Psoas muscle (tissue), 8 donors: ENCODE results near the gene NR2C2. TPM values are rescaled to one million over a fixed set of nuclear protein-coding genes. Genes with fewer than 3 reads are reported as not detected.

Experiments used
- ATAC-seq, 4 donors: fragments of 200-7000 bp; cut with Tn5 transposase; one replicate each; pipeline ENCODE4 v1.9.1; 2020; ENCODE audit warnings: moderate library complexity in 3 of 4, mild to moderate bottlenecking in 2 of 4
- DNase-seq, 2 donors: peaks; one replicate each; pipeline ENCODE4 v3.0.0-alpha.2; 2020
- H3K27ac ChIP-seq: fragments of 200-600 bp; one replicate; pipeline ENCODE4 v1.8.0; 2022
- H3K27me3 ChIP-seq, 3 donors: fragments of 200-600 bp in 1 of 3; one replicate each; pipeline versions ENCODE4 v1.6.1 to v1.8.0; 2013 to 2022; ENCODE audit warnings: low read length in 2 of 3, mild to moderate bottlenecking in 2 of 3, moderate library complexity in 1 of 3; ENCODE audit not compliant: insufficient read depth in 3 of 3
- H3K36me3 ChIP-seq, 2 donors: fragments of 200-600 bp in 1 of 2; one replicate each; pipeline versions ENCODE4 v1.6.1 to v1.8.0; 2013 to 2022; ENCODE audit warnings: low read depth in 1 of 2, mild to moderate bottlenecking in 1 of 2, moderate library complexity in 1 of 2; ENCODE audit not compliant: insufficient read depth in 1 of 2
- H3K4me1 ChIP-seq: fragments of 200-600 bp; one replicate; pipeline ENCODE4 v1.8.0; 2022
- H3K4me3 ChIP-seq: fragments of 200-600 bp; one replicate; pipeline ENCODE4 v1.8.0; 2022; ENCODE audit warnings: mild to moderate bottlenecking
- H3K9me3 ChIP-seq: fragments of 200-600 bp; one replicate; pipeline ENCODE4 v1.8.0; 2022
- WGBS, 3 donors: extraction: QIAGEN DNeasy Blood & Tissue Kit; methylation state at CpG; one replicate each; pipeline versions ENCODE4 v1.1.6 to v1.1.7; 2013; 5-methylcytosine and 5-hydroxymethylcytosine counted together
- intact Hi-C, 2 donors: fragments of 100-400 bp; cut with DNase I; formaldehyde crosslinking; loops; one replicate each; pipeline versions ENCODE4 v1.11.0 to v1.14.2; 2022
- long read RNA-seq, 2 donors: library from polyadenylated mRNA; unstranded; transcript quantifications; one replicate each; pipeline ENCODE4 v2.0.0, GENCODE V29; 2021
- polyA plus RNA-seq, 3 donors: library from polyadenylated mRNA; stranded (reverse); fragments of 200-250 nt; gene quantifications; one replicate each; pipeline ENCODE4 v1.2.3, GENCODE V29; 2013
- total RNA-seq, 4 donors: library from RNA; stranded (reverse); fragmentation: NEBNext Ultra II Directional in 2 of 4; extraction: Animal tissue kit (Norgen Biotek cat#: 25700) in 2 of 4; gene quantifications; one replicate each; pipeline versions ENCODE4 v1.2.1 to v1.2.4, GENCODE V29; 2021 to 2023
- TF ChIP-seq, protein P1 (sequence below): fragments of 200-600 bp; IDR thresholded peaks from one replicate; pipeline ENCODE4 v1.8.0; 2022; ENCODE audit warnings: antibody characterized with exemption
- donor health status: healthy with polysubstance abuse.
- donor health status: DM: no; HTN: no; CAD: no; lungs with moderate emphysema.
- donor health status: Bipolar disorder and iron deficiency.
- donor health status: healthy.
- donor health status: DM: yes; HTN: yes; CAD: no.
- donor health status: DM: no; HTN: no; CAD: no.
- donor health status: DM: no; HTN: no; CAD: no.
- donor health status: DM: yes; HTN: yes; CAD: no.

The NR2C2 gene
- total RNA-seq (10 to 100 TPM; 28.3 to 37.1 (median 32.8) TPM), polyA plus RNA-seq (10 to 100 TPM in 1 of 3 donors, 1 to 10 TPM in 2; 8.7 to 12.8 (median 9.2) TPM)
- long read RNA-seq, donor 1, partial matches to known transcripts, result 0 of 8 reads
- long read RNA-seq, donor 1, other reads (novel, unspliced or antisense), result 3 of 8 reads
- long read RNA-seq, donor 2, partial matches to known transcripts, result 2 of 15 reads
- long read RNA-seq, donor 2, other reads (novel, unspliced or antisense), result 9 of 15 reads

DNA sequence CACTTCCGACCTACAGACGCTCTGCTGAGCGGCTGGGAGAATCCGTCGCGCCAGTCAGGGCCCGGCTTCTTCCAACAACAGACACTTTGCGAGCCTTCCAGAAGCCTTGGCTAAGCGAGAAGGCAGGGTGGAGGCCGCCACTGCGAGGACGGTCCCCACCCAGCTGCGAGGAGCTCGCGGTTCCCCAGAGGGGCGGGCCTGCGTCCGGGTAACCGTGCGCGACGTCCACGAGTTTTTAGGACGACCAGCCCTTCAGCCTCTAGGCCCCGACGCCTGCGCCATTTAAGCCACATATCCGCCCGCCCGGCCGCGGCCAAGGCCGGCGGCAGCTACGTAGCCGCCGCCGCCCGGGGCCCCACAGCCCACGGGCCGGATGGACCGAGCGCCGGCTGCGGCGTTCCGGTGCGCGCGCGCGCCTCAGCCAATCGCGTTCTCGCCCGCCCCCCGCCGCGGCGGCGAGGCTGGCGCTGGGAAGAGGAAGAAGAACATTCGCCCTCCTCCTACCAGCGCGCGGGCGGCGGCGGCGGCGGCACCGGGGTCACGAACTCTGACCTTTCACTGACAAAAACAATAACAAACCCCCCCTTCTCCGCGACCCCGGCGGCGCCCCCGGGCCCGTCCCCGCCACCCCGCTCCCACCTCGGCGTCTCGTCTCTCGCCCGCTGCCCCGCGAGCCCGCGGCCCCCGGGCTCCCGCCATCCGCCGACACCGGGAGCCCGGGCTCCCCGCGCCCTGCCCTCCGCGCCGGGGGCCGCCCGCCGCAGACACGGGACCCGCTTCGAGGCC is at the start of gene NR2C2:
Gene NR2C2 (plus strand): TSS at position 484 of the 786 bp plus-strand sequence. CDS start 56,332 bp downstream, outside the sequence.
- ATAC-seq, result peak; percentile 77 to 81 (median 78)
- intact Hi-C loops, result loop anchor here (5.0 kb wide), 4 partner anchors 60 to 150 kb away; partner anchors contain the start of gene RBSN (in 1 of the 2)
- DNase-seq, result peak; percentile 90 to 95
- TF ChIP-seq, protein P1, sequence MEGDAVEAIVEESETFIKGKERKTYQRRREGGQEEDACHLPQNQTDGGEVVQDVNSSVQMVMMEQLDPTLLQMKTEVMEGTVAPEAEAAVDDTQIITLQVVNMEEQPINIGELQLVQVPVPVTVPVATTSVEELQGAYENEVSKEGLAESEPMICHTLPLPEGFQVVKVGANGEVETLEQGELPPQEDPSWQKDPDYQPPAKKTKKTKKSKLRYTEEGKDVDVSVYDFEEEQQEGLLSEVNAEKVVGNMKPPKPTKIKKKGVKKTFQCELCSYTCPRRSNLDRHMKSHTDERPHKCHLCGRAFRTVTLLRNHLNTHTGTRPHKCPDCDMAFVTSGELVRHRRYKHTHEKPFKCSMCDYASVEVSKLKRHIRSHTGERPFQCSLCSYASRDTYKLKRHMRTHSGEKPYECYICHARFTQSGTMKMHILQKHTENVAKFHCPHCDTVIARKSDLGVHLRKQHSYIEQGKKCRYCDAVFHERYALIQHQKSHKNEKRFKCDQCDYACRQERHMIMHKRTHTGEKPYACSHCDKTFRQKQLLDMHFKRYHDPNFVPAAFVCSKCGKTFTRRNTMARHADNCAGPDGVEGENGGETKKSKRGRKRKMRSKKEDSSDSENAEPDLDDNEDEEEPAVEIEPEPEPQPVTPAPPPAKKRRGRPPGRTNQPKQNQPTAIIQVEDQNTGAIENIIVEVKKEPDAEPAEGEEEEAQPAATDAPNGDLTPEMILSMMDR, result no peak
- Histone ChIP-seq H3K9me3 (no peaks in the 10 kb centered on the region), H3K4me1 (peaks cover 34% of the 10 kb centered on the region), H3K36me3 (peaks cover 0 to 30% of the 10 kb centered on the region in 2 donors), H3K27ac (peak within 1 kb of the TSS; percentile 95), H3K27me3 (no peaks in the 10 kb centered on the region), H3K4me3 (peak within 1 kb of the TSS; percentile 81)
- whole genome bisulfite sequencing, 3 donors, result 0 to 1% (median 0%) methylated on average over 32 to 108 of the region's 108 CpGs

- DNase-seq, result no peak
- TF ChIP-seq, protein P1, result no peak
- Histone ChIP-seq H3K27me3 (no peaks in the 10 kb centered on the region), H3K4me1 (no peaks in the 10 kb centered on the region), H3K4me3 (no peak overlapping the region), H3K27ac (no peak overlapping the region), H3K36me3 (no peaks in the 10 kb centered on the region), H3K9me3 (no peaks in the 10 kb centered on the region)
- no peak for ATAC-seq
- 66 to 75% (median 66%) methylated on average over 7 of the region's 7 CpGs for WGBS, 3 donors
- intact Hi-C loops, result loop anchor here in 1 of 2 donors (5.0 kb wide), 1 partner anchor 57 kb away; no protein-coding TSS in a partner anchor
Observed at GRCh38 chr3:14898929-14899328, 48.5 kb upstream of the NR2C2 start.

DNA sequence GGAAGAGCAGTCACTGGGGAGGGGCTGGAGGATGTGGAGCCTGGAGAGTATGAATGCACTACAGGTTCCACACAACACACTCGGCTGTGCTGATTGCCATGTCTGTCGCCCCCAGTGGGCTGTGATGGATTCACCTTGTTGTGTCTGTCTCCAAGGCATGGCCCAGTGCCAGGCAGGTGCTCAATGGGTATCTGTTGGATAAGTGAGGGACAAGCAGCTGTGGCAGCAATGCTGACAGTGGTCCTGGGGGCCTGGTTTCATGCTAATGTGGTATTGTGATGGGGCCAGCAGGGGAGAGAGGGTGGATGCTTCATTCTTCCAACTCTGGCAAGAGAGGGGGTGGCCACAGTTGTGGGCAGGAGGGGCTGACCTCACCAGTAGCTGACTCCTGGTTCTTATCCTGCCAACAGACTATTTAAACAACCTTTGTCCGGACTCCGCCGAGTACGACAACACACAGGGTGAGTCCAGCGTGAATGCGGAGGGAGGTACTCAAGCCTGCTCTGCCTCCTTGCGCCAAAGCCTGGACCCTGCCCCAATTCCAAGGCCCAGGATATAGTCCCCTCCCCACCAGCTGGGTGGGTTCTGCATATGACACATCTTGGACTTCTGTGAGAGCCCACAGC is 47.3 kb upstream of the NR2C2 start:
- TF ChIP-seq, protein P1, result no peak
- intact Hi-C loops, result loop anchor here in 1 of 2 donors (5.0 kb wide), 1 partner anchor 58 kb away; no protein-coding TSS in a partner anchor
- H3K9me3 ChIP-seq, result no peaks in the 10 kb centered on the region
- whole genome bisulfite sequencing, 3 donors, result 90 to 94% (median 92%) methylated on average over 9 of the region's 9 CpGs
- no peak for ATAC-seq
- no peaks in the 10 kb centered on the region for H3K4me1 ChIP-seq
- H3K4me3 ChIP-seq, result no peak overlapping the region
- H3K27me3 ChIP-seq, result no peaks in the 10 kb centered on the region
- no peak overlapping the region for H3K27ac ChIP-seq
- no peaks in the 10 kb centered on the region for H3K36me3 ChIP-seq
- no peak for DNase-seq

- Histone ChIP-seq H3K9me3 (no peaks in the 10 kb centered on the region), H3K36me3 (no peaks in the 10 kb centered on the region), H3K4me1 (no peaks in the 10 kb centered on the region), H3K27ac (no peak overlapping the region), H3K4me3 (no peak overlapping the region), H3K27me3 (no peaks in the 10 kb centered on the region)
- ATAC-seq (no peak), DNase-seq (no peak)
- WGBS, 3 donors, result 79 to 87% (median 82%) methylated on average over 14 to 15 of the region's 15 CpGs
- intact Hi-C loops, result no loop called here
- TF ChIP-seq, protein P1, result no peak
Observed at GRCh38 chr3:14900881-14901873, 46.2 kb upstream of the NR2C2 start.
